ENCODE data around the gene ANAPC2.

- TF ChIP-seq, protein P1, sequence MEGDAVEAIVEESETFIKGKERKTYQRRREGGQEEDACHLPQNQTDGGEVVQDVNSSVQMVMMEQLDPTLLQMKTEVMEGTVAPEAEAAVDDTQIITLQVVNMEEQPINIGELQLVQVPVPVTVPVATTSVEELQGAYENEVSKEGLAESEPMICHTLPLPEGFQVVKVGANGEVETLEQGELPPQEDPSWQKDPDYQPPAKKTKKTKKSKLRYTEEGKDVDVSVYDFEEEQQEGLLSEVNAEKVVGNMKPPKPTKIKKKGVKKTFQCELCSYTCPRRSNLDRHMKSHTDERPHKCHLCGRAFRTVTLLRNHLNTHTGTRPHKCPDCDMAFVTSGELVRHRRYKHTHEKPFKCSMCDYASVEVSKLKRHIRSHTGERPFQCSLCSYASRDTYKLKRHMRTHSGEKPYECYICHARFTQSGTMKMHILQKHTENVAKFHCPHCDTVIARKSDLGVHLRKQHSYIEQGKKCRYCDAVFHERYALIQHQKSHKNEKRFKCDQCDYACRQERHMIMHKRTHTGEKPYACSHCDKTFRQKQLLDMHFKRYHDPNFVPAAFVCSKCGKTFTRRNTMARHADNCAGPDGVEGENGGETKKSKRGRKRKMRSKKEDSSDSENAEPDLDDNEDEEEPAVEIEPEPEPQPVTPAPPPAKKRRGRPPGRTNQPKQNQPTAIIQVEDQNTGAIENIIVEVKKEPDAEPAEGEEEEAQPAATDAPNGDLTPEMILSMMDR (IDR thresholded peaks at IDR 0.05; ENCODE audit: insufficient read depth, low read depth, low read length) = no peak
- TF ChIP-seq EZH2 (IDR thresholded peaks at IDR 0.05; ENCODE audit: insufficient read depth, low read length) = no peak
These were observed 2.0 kb upstream of the ANAPC2 start for GRCh38 chr9:137190315-137190856.

Measured in astrocyte (in vitro differentiated cells and primary cell).